ACC112 (cell line): Measurements from ENCODE around the gene ZBTB16.
A peak's percentile ranks its signal among the peaks of the same experiment; 100 is the strongest.

Source experiments
- H2AFZ ChIP-seq: fragments of 200-600 bp; sonication (generic); one replicate; pipeline ENCODE4 v1.6.0; 2017; ENCODE audit warnings: antibody characterized with exemption, low read length; ENCODE audit not compliant: unreplicated experiment
- H3K27ac ChIP-seq: fragments of 200-600 bp; sonication (generic); 2 replicates; pipeline ENCODE4 v1.5.1; 2014; ENCODE audit warnings: low read depth, mild to moderate bottlenecking, antibody characterized with exemption, low read length, moderate library complexity
- H3K27me3 ChIP-seq: fragments of 200-600 bp; sonication (generic); 2 replicates; pipeline ENCODE4 v1.6.1; 2014; ENCODE audit warnings: mild to moderate bottlenecking, antibody characterized with exemption, low read length, moderate library complexity, mixed read lengths; ENCODE audit not compliant: insufficient read depth
- H3K36me3 ChIP-seq: fragments of 200-600 bp; sonication (generic); 2 replicates; pipeline ENCODE4 v1.6.1; 2016; ENCODE audit warnings: mild to moderate bottlenecking, antibody characterized with exemption, low read length, moderate library complexity, mixed read lengths; ENCODE audit not compliant: insufficient read depth
- H3K4me1 ChIP-seq: fragments of 200-600 bp; sonication (generic); one replicate; pipeline ENCODE4 v1.6.1; 2016; ENCODE audit warnings: low read length, mixed read lengths; ENCODE audit not compliant: insufficient read depth, unreplicated experiment, control insufficient read depth
- H3K4me3 ChIP-seq: fragments of 200-600 bp; sonication (generic); 2 replicates; pipeline ENCODE4 v1.5.1; 2014; ENCODE audit warnings: mild to moderate bottlenecking, low read depth, low read length
- H3K79me2 ChIP-seq: fragments of 200-600 bp; sonication (generic); one replicate; pipeline ENCODE4 v1.6.0; 2016; ENCODE audit warnings: low read length; ENCODE audit not compliant: control insufficient read depth, unreplicated experiment, insufficient read depth

ZBTB16 gene

DNA sequence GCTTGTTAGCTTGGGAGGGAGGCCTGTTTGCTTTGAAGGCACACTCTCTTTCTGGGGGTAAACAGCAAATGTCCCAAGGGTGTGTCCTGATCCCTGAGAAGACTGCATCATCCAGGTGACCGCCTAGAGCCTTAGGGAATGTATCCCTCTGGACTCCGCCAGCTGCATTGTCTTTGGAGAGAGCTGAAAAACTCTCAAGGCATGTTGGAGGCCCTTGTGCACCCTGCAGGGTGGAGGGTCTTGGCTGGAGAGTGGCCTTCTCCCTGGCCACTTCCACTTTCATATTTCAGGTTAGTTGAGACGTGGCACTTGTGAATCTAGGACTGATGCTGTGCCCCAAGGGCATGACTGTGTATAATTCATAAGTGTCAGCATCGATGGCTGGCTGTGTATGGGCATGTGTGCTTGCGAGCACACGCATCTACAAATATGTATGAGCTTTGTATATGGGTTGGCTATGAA lies 70.6 kb downstream of the ZBTB16 start:
- Histone ChIP-seq H3K79me2 (peaks cover 40% of the 10 kb centered on the region), H3K4me3 (no peak overlapping the region), H3K36me3 (peaks cover 7% of the 10 kb centered on the region), H3K27me3 (no peaks in the 10 kb centered on the region), H3K4me1 (peaks cover 57% of the 10 kb centered on the region), H2AFZ (no peak overlapping the region), H3K27ac (no peak overlapping the region)

- H3K4me3 ChIP-seq = no peak overlapping the region
- peaks cover 6% of the 10 kb centered on the region; the same call in 1 of the 2 replicates for H3K36me3 ChIP-seq
- H2AFZ ChIP-seq = no peak overlapping the region
- H3K79me2 ChIP-seq = peaks cover 46% of the 10 kb centered on the region
- H3K4me1 ChIP-seq = peaks cover 63% of the 10 kb centered on the region
- H3K27ac ChIP-seq = peak overlapping the region; percentile 93; the same call in 1 of the 2 replicates
- H3K27me3 ChIP-seq = no peaks in the 10 kb centered on the region
Measured at GRCh38 chr11:114130629-114131277, 71.2 kb downstream of the ZBTB16 start.

DNA sequence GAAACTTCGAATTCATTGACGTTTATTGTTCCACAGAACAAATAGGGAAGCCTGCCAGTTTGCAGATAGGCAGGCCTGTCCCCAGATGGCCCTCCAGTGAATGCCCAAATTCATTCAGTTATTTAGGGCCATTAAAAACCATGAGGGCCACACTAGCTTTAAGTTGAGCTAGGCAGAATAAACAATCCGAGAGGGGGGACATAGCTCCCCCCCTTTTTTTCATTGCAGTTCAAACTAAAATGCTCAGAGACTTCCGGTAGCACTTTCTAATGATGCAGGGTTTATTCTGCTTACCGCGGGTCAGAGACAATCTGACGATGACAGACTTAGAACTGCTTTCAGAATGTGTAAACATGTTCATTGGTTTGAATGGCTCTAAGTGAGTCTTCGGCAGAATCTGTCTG lies 72.0 kb downstream of the ZBTB16 start:
- Histone ChIP-seq H3K4me1 (peaks cover 70% of the 10 kb centered on the region), H3K79me2 (peaks cover 52% of the 10 kb centered on the region), H3K36me3 (no peaks in the 10 kb centered on the region), H3K27me3 (no peaks in the 10 kb centered on the region), H3K4me3 (no peak overlapping the region), H2AFZ (no peak overlapping the region), H3K27ac (peak overlapping the region; percentile 93)

DNA sequence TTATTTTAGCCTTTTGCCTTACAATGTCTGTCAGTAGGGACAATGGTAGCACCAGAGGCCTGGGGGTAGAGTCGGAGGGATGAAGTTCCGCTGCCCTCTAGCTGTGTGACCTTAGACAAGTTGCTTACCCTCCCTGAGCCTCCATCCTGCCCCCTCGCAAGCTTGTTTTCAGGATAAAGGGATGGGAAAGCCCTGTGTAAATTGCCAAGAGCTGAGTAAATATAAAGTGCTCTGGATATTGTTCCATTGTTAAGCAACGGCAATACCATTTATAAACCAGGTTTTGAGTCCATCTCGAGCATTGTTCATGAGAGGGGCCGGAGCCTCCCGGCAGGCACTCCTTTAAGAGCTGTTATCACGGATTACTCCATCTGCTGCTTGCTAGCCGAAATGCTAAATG lies 72.9 kb downstream of the ZBTB16 start:
- Histone ChIP-seq H3K36me3 (0 out of 2 replicates have a peak, but pooled peaks cover 4% of the 10 kb centered on the region), H3K27ac (peak overlapping the region; percentile 93), H3K4me3 (0 out of 2 replicates have a peak overlapping the region, but pooled peaks have one; percentile 18), H3K79me2 (peaks cover 58% of the 10 kb centered on the region), H3K27me3 (no peaks in the 10 kb centered on the region), H2AFZ (no peak overlapping the region), H3K4me1 (peaks cover 78% of the 10 kb centered on the region)

GRCh38 chr11:114132944-114133394 lies 73.5 kb downstream of the ZBTB16 start:
- Histone ChIP-seq H2AFZ (no peak overlapping the region), H3K4me1 (peaks cover 78% of the 10 kb centered on the region), H3K36me3 (0 out of 2 replicates have a peak, but pooled peaks cover 5% of the 10 kb centered on the region), H3K4me3 (0 out of 2 replicates have a peak overlapping the region, but pooled peaks have one; percentile 18), H3K27ac (peak overlapping the region; percentile 93), H3K27me3 (no peaks in the 10 kb centered on the region), H3K79me2 (peaks cover 63% of the 10 kb centered on the region)

GRCh38 chr11:114133548-114134329 lies 74.2 kb downstream of the ZBTB16 start:
- 0 out of 2 replicates have a peak, but pooled peaks cover 5% of the 10 kb centered on the region for H3K36me3 ChIP-seq
- peaks cover 79% of the 10 kb centered on the region for H3K4me1 ChIP-seq
- H2AFZ ChIP-seq = no peak overlapping the region
- H3K27ac ChIP-seq = peak overlapping the region; percentile 93
- H3K4me3 ChIP-seq = no peak overlapping the region
- H3K79me2 ChIP-seq = peaks cover 62% of the 10 kb centered on the region
- no peaks in the 10 kb centered on the region for H3K27me3 ChIP-seq

DNA sequence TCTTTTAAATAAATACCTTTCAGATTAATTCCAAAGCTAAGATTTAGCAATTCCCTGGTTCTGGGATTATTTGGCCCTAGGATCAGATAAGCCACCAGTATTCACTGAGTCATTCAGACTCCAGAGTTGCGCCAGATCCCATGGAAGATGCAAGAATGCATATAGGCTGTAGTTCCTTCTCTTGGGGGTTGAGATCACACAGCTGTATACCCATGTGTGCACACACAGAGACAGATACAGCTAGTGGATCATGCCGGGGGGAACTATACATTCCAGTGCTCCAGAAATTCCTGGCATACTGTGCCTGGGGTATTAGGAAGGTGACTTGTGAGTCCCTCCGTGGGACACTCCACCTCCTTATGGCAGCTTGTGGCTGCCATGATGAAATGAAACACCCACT lies 75.4 kb downstream of the ZBTB16 start:
- H3K27ac ChIP-seq = peak overlapping the region; percentile 93

DNA sequence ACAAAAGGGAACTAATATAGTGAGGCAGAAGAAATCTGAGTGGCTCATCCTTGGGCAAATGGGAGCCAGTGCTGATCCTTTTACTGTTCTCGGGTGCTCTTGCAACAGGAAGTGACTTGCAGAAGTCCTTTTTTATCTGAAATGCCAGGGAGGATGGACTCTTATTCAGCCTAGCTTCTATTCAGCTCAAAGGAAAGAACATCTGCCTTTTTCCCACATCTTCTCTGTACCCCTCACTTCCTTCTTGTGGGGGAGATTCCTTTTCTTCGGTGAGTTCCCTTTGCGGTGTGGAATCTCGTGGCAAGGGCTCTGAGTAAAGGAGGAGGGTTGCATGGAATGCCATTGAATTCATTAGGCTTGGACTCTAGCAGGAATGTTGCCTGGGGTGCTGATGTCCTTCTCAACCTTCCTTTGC lies 76.2 kb downstream of the ZBTB16 start:
- Histone ChIP-seq H3K4me3 (no peak overlapping the region), H3K4me1 (peaks cover 83% of the 10 kb centered on the region), H3K27me3 (no peaks in the 10 kb centered on the region), H2AFZ (no peak overlapping the region), H3K27ac (peak overlapping the region; percentile 93), H3K79me2 (peaks cover 57% of the 10 kb centered on the region), H3K36me3 (0 out of 2 replicates have a peak, but pooled peaks cover 9% of the 10 kb centered on the region)

More for the DNA sequence above, 75.4 kb downstream of the ZBTB16 start:
- Histone ChIP-seq H3K27me3 (no peaks in the 10 kb centered on the region), H3K79me2 (peaks cover 58% of the 10 kb centered on the region), H3K4me3 (peak overlapping the region; percentile 16; the same call in 1 of the 2 replicates), H3K4me1 (peaks cover 84% of the 10 kb centered on the region), H3K36me3 (0 out of 2 replicates have a peak, but pooled peaks cover 5% of the 10 kb centered on the region), H2AFZ (no peak overlapping the region)

- H2AFZ ChIP-seq = no peak overlapping the region
- 0 out of 2 replicates have a peak, but pooled peaks cover 14% of the 10 kb centered on the region for H3K36me3 ChIP-seq
- no peak overlapping the region for H3K4me3 ChIP-seq
- no peaks in the 10 kb centered on the region for H3K27me3 ChIP-seq
- peak overlapping the region; percentile 93; the same call in 1 of the 2 replicates for H3K27ac ChIP-seq
- peaks cover 56% of the 10 kb centered on the region for H3K79me2 ChIP-seq
- peaks cover 79% of the 10 kb centered on the region for H3K4me1 ChIP-seq
Measured at GRCh38 chr11:114136686-114137640, 77.5 kb downstream of the ZBTB16 start.

DNA sequence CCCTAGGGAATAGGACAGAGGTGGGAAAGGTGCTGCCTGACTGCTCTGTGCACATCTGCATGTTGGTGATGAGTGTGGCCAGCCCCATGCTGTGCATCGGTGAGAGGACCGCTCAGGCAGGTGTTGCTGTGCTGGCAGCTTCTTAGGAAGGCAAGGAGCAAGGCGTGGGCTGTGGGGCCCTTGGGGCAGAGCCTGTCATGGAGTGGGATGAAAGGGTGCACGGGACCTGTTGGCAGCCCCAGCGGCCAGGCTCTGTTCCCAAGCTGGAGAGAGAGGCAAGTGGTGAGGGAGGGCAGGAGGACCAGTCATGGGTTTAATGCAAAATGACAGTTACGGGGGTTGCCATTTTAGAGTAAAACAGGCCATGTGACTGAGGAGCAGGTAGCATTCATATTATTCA lies 78.3 kb downstream of the ZBTB16 start:
- Histone ChIP-seq H3K79me2 (peaks cover 56% of the 10 kb centered on the region), H3K4me3 (no peak overlapping the region), H3K4me1 (peaks cover 74% of the 10 kb centered on the region), H2AFZ (no peak overlapping the region), H3K27ac (peak overlapping the region; percentile 55; the same call in 1 of the 2 replicates), H3K27me3 (no peaks in the 10 kb centered on the region), H3K36me3 (peaks cover 14% of the 10 kb centered on the region; the same call in 1 of the 2 replicates)
